Muscle of leg (tissue), 11 donors: ENCODE results near the gene GNG7. TPM values are rescaled to one million over a fixed set of nuclear protein-coding genes. Genes with fewer than 3 reads are reported as not detected.
"Not testable (repeated sequence)": the region's sequence is repeated elsewhere in the genome, so short reads cannot be mapped to it uniquely, and the experiment has no call there.

Experiments
- DNase-seq: peaks from one replicate; pipeline ENCODE4 v3.0.0; 2013
- H3K27ac ChIP-seq: one replicate; pipeline ENCODE4 v1.5.1; 2013; ENCODE audit warnings: mild to moderate bottlenecking, low read length, control low read depth
- H3K27me3 ChIP-seq: one replicate; pipeline ENCODE4 v1.6.1; 2013; ENCODE audit warnings: low read length; ENCODE audit not compliant: control insufficient read depth, insufficient read depth
- H3K36me3 ChIP-seq: one replicate; pipeline ENCODE4 v1.6.1; 2013; ENCODE audit warnings: low read length; ENCODE audit not compliant: control insufficient read depth, insufficient read depth
- H3K4me1 ChIP-seq: one replicate; pipeline ENCODE4 v1.6.1; 2013; ENCODE audit warnings: low read length; ENCODE audit not compliant: control insufficient read depth, insufficient read depth
- H3K4me3 ChIP-seq: one replicate; pipeline ENCODE4 v1.5.1; 2013; ENCODE audit warnings: low read length, control low read depth
- H3K9me3 ChIP-seq: replicated peaks from 2 replicates; pipeline ENCODE4 v1.6.1; 2013; ENCODE audit warnings: low read depth, low read length; ENCODE audit not compliant: control insufficient read depth
- WGBS: methylation state at CpG from one replicate; pipeline ENCODE4 v1.1.5; 2013; ENCODE audit warnings: missing lambda C conversion rate; ENCODE audit not compliant: insufficient coverage; 5-methylcytosine and 5-hydroxymethylcytosine counted together
- polyA plus RNA-seq, 8 donors: library from polyadenylated mRNA; unstranded; fragments of 120-200 nt; gene quantifications; one replicate each; pipeline versions ENCODE4 v1.2.1 to v1.2.3, GENCODE V29; 2013; ENCODE audit warnings: inconsistent platforms in 1 of 8, low replicate concordance in 1 of 8; ENCODE audit not compliant: insufficient read length in 8 of 8, insufficient read depth in 1 of 8
- total RNA-seq: library from RNA; stranded (reverse); fragments of 120-200 nt; gene quantifications from one replicate; pipeline ENCODE4 v1.2.4, GENCODE V29; 2013

The GNG7 gene
- total and polyA plus RNA-seq, 9 donors: 0.58 to 3.1 (median 2.7) TPM

- 0% methylated on average over 47 of the region's 60 CpGs for WGBS
- no peaks in the 10 kb centered on the region for H3K9me3 ChIP-seq
- no peaks in the 10 kb centered on the region for H3K36me3 ChIP-seq
- peak; percentile 90 for DNase-seq
- H3K27me3 ChIP-seq: peaks cover 32% of the 10 kb centered on the region
- H3K4me3 ChIP-seq: peak overlapping the region; percentile 95
- peaks cover 45% of the 10 kb centered on the region for H3K4me1 ChIP-seq
- H3K27ac ChIP-seq: peak overlapping the region; percentile 65
Measured at GRCh38 chr19:2474232-2475017, 228.1 kb downstream of the GNG7 start.

GRCh38 chr19:2469915-2470200 is 232.6 kb downstream of the GNG7 start:
- peaks cover 12% of the 10 kb centered on the region for H3K4me1 ChIP-seq
- not testable (repeated sequence) for DNase-seq, H3K36me3 ChIP-seq, H3K4me3 ChIP-seq, H3K9me3 ChIP-seq, H3K27me3 ChIP-seq, H3K27ac ChIP-seq
- 80% methylated on average over 8 of the region's 8 CpGs for WGBS

GRCh38 chr19:2469102-2469914 is 233.2 kb downstream of the GNG7 start:
- DNase-seq: peak; percentile 78
- H3K4me3 ChIP-seq: no peak overlapping the region
- H3K27me3 ChIP-seq: no peaks in the 10 kb centered on the region
- no peaks in the 10 kb centered on the region for H3K36me3 ChIP-seq
- peaks cover 8% of the 10 kb centered on the region for H3K4me1 ChIP-seq
- no peak overlapping the region for H3K27ac ChIP-seq
- H3K9me3 ChIP-seq: no peaks in the 10 kb centered on the region
- 15% methylated on average over 16 of the region's 23 CpGs for WGBS

- Histone ChIP-seq H3K36me3 (no peaks in the 10 kb centered on the region), H3K27ac (no peak overlapping the region), H3K4me1 (peaks cover 7% of the 10 kb centered on the region), H3K27me3 (no peaks in the 10 kb centered on the region), H3K4me3 (no peak overlapping the region), H3K9me3 (no peaks in the 10 kb centered on the region)
- WGBS: 38% methylated on average over 10 of the region's 12 CpGs
- no peak for DNase-seq
Measured at GRCh38 chr19:2468596-2468995, 233.9 kb downstream of the GNG7 start.

- no peaks in the 10 kb centered on the region for H3K27me3 ChIP-seq
- H3K4me3 ChIP-seq: no peak overlapping the region
- peaks cover 26% of the 10 kb centered on the region for H3K4me1 ChIP-seq
- no peak overlapping the region for H3K27ac ChIP-seq
- WGBS: 60% methylated on average over 1 of the region's 5 CpGs
- no peaks in the 10 kb centered on the region for H3K36me3 ChIP-seq
- no peaks in the 10 kb centered on the region for H3K9me3 ChIP-seq
- DNase-seq: no peak
Measured at GRCh38 chr19:2464389-2464788, 238.1 kb downstream of the GNG7 start.

GRCh38 chr19:2463694-2464093 is 238.8 kb downstream of the GNG7 start:
- H3K9me3 ChIP-seq, H3K27ac ChIP-seq, DNase-seq, H3K36me3 ChIP-seq, H3K4me3 ChIP-seq, H3K27me3 ChIP-seq: not testable (repeated sequence)
- 88% methylated on average over 4 of the region's 5 CpGs for WGBS
- peaks cover 20% of the 10 kb centered on the region for H3K4me1 ChIP-seq

GRCh38 chr19:2462635-2463421 is 239.7 kb downstream of the GNG7 start:
- Histone ChIP-seq H3K27me3 (no peaks in the 10 kb centered on the region), H3K4me3 (peak overlapping the region; percentile 67), H3K36me3 (no peaks in the 10 kb centered on the region), H3K4me1 (peaks cover 20% of the 10 kb centered on the region), H3K27ac (peak overlapping the region; percentile 71), H3K9me3 (no peaks in the 10 kb centered on the region)
- WGBS: 7% methylated on average over 43 of the region's 46 CpGs
- peak; percentile 98 for DNase-seq

GRCh38 chr19:2461751-2462634 is 240.5 kb downstream of the GNG7 start:
- peak overlapping the region; percentile 71 for H3K27ac ChIP-seq
- no peaks in the 10 kb centered on the region for H3K36me3 ChIP-seq
- WGBS: 4% methylated on average over 55 of the region's 62 CpGs
- peaks cover 23% of the 10 kb centered on the region for H3K4me1 ChIP-seq
- DNase-seq: peak; percentile 87
- no peaks in the 10 kb centered on the region for H3K27me3 ChIP-seq
- H3K4me3 ChIP-seq: peak overlapping the region; percentile 67
- H3K9me3 ChIP-seq: no peaks in the 10 kb centered on the region
